Measurements from ENCODE around the gene AGBL1.

Gene AGBL1

GRCh38 chr15:86236356-86237110 lies 156.9 kb downstream of the AGBL1 start:
- peak; percentile 9 for DNase-seq (ENCODE audit: low spot score)

- DNase-seq (ENCODE audit: low spot score) = no peak
These were observed 157.4 kb downstream of the AGBL1 start for GRCh38 chr15:86237111-86237500.

- DNase-seq (ENCODE audit: low spot score) = no peak
These were observed 167.7 kb downstream of the AGBL1 start for GRCh38 chr15:86247249-86247955.

DNA sequence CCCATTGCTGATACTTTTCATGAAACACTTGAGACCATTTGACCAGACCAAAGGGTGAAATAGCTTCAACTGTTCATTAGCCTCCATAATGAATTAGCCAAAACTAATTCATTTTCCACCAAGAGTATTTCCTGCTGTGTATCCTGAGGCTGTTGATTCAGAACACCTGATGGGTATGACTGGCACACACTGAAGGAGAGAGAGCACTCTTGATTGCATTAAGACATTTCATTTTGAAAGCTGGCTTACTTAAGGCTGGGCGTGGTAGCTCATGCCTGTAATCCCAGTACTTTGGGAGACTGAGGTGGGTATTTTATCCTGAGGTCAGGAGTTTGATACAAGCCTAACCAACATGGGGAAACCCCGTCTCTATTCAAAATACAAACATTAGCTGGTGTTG lies 175.6 kb downstream of the AGBL1 start:
- no peak for DNase-seq (ENCODE audit: low spot score)

DNA sequence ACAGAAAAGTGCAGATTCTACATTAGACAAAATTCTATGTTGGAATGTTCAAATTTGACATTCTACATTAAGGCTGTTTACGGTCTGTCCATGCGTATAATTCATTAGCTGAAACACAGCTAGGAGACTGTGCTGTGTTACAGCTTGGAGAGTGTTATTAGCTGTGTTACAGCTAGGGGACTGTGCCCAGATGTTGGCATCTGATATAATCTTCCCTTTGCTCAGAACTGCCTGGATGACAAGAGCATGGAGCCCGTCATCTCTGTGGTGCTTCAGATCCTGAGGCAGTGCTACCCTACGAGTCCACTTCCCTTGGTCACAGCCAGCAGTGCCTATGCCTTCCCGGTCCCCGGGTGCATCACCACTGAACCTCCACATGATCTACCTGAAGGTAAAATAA lies 177.0 kb downstream of the AGBL1 start:
- no peak for DNase-seq (ENCODE audit: low spot score)

- DNase-seq (ENCODE audit: low spot score) = no peak
These were observed 179.9 kb downstream of the AGBL1 start for GRCh38 chr15:86259589-86259988.

DNA sequence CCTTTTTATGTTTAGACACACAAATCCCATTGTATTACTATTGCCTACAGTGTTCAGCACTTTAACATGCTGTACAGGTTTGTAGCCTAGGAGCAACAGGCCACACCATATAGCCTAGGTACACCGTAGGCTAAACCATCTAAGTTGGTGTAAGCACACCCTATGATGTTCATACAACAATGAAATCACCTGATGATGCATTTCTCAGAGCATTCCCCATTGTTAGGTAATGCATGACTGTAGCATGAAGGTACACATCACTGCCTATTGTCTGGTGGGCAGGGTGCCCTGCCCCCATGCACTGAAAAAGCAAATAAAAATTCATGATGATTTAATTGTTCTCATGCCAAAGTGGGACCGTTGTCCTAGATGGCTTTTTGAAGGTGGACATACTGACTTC lies 183.6 kb downstream of the AGBL1 start:
- no peak for DNase-seq (ENCODE audit: low spot score)

DNA sequence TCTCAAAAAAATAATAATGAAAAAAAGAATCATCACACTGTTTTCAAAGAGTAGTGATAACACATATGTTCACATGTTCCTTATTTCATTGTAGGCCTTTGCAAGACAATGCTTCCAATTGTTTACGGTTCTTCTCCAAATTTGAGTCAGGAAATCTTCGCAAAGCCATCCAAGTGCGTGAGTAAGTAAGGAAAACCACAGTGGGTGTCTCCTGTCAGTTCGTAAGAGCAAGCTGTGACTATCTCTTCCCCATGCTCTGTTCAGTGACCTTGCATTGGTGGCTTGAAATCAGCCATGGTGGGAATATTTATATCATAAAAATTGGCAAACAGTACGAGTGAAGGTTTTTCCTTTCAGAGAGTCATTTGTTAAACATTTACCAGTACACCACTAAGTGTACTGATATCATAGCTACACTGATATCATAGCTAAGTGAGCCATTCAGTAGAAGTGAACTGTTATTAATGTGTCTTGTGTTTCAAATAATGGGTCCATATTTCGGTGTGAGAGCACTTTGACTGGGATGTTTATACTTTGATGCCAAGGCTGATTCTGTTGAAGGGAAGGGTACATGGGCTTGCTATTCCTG lies 187.3 kb downstream of the AGBL1 start:
- no peak for DNase-seq (ENCODE audit: low spot score)

DNA sequence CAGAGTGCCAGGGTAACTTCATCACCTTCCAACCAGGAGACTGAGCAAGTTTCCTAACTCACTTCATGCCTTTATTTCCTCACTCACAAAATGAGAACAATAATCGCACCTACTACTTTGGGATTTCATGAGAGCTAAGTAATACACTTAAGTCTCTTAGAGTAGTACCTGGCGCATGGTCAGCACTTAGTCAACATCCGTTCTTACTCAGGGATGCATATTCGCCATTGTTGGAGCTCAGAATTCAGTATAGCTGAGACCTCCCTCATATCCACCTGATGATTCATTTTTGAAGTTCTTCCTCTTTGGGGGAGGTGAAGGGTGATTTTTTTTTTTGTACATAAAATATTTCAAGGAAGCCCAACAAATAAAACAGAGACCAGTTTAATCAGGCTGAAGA lies 188.2 kb downstream of the AGBL1 start:
- DNase-seq (ENCODE audit: low spot score) = no peak

DNA sequence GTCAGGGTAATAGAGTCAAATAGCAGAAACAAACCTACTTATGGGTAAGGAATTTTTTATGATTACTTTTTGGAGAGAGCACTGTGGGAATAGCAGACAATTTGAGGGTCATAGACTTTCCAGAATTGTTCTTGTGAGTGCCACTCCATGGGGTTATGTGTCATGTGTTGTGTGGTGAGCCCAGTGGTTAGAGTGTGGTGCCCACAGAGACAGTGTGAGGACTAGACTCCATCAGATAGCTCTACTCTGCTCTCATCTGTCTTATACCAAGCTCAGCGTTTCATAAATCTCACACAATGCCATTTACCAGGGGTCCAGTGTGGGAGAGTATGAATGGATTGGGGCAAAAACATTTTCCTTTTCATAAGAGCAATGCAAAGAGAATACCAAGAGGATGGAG lies 188.9 kb downstream of the AGBL1 start:
- DNase-seq (ENCODE audit: low spot score) = no peak

GRCh38 chr15:86273309-86273708 lies 193.6 kb downstream of the AGBL1 start:
- no peak for DNase-seq (ENCODE audit: low spot score)

- no peak for DNase-seq (ENCODE audit: low spot score)
These were observed 195.7 kb downstream of the AGBL1 start for GRCh38 chr15:86275361-86275760.

- no peak for DNase-seq (ENCODE audit: low spot score)
These were observed 198.9 kb downstream of the AGBL1 start for GRCh38 chr15:86278586-86278985.

DNA sequence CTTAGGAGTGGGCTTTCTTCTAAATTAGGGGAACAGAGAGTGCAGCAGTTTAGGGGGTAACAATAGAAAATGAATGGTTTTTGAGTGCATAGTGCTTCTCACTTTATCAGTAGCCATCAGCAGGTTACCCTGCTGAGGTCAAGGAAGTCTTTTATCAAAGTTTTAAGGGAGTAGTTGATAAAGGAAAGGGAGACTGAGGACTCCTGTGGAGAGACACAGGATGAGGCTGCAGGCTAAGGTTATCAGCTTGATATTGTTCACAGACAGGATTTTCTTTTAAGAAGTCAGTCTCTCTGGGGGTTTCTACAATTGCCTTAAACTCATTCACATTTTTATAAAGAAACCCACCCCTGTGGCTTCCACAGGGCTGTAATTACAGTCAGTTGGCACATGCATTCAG lies 205.0 kb downstream of the AGBL1 start:
- no peak for DNase-seq (ENCODE audit: low spot score)

DNA sequence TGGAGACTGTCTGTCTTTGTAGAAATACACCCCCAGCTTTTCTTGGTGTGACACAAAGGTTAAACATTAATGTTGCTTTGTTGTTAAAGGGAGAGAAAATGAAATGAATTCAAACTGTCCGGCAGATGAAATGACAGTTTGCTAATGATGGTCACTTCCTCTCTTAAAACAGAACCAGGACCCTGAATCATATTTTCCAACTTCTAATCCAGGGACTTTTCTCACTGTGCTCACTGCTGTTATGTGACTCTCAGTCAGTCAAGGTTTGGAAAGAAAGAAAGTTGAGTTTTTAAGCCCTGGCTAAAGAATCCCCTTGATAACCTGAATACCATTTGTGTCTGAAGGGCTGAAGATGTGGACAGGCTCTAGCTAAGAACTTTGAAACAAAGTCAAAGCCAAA lies 215.8 kb downstream of the AGBL1 start:
- no peak for DNase-seq (ENCODE audit: low spot score)

DNA sequence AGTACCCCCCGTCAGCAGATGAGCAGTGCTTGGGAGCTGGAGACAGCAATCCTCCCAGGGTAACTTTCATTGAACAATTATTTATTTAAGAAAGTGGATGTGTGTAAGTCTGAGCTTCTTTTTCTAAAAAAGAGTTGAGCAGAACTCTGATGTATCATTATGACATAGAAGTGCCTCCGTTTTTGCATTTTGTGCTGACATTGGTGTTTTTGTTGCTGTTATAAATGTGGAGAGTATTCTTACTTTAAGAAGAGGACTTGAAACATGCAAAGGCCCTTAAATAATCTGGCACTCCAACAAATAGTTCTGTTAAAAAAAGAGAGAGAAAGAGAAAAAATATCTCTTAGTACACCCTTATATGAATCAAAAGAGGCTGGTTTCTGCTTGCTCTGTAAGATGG lies 217.1 kb downstream of the AGBL1 start:
- no peak for DNase-seq (ENCODE audit: low spot score)

GRCh38 chr15:86300390-86301125 lies 220.9 kb downstream of the AGBL1 start:
- no peak for DNase-seq (ENCODE audit: low spot score)

GRCh38 chr15:86311568-86312280 lies 232.1 kb downstream of the AGBL1 start:
- no peak for DNase-seq (ENCODE audit: low spot score)

- DNase-seq (ENCODE audit: low spot score) = no peak
These were observed 232.8 kb downstream of the AGBL1 start for GRCh38 chr15:86312486-86312885.

- DNase-seq (ENCODE audit: low spot score) = no peak
These were observed 236.5 kb downstream of the AGBL1 start for GRCh38 chr15:86316216-86316615.

DNA sequence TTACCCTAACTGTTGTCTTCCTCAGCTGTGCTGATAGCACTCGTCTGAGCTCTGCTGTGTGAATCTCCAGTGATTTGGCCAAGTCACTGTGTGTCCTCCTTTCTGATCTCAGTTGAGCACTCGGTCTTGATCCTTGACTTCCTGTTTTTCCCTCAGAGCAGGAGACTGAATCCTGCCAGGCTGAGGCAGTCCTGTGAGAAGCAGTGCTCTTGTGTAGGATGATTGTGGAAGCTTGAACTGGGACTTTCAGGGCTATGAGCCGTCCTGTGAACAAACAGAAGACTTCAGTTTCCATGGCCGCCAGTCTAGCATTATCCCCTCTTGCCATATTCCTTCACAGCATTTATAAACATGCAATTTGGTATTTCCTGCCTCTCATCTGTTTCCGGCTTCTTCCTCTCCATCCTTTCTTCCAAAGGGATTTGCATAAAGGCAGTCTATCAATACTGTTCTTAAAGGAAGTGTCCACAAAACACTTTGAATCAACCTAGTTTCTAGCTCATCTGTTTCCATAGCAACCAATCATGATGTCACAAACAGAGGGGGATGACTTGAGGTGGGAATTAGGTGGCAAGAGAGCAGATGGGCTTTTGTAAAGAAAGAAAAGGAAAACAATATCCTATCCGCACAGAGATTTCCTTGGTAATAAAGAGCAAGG lies 237.2 kb downstream of the AGBL1 start:
- no peak for DNase-seq (ENCODE audit: low spot score)

DNA sequence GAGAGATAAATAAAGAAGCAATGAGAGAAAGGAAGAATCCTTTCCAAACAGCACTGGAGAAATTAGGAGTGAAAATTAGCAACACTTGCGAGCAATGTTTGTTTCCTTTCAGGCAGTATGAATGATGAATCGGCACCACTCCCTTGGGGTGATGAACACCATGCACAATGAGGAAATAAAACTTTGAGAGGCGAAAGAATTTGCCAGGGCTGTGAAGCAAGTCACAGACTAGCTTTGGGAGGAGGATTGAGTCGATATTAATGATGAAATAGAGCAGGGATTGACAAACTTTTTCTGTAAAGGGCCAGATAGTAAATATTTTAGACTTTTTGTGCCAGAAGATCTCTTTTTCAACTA lies 237.7 kb downstream of the AGBL1 start:
- no peak for DNase-seq (ENCODE audit: low spot score)

Data from NAMALWA (cell line).